Sigmoid colon (tissue), 4 donors: Measurements from ENCODE around the gene PAPOLG.

Experiments
- EP300 ChIP-seq, 4 donors: sonication (generic); formaldehyde crosslinking; IDR thresholded peaks; one replicate each; pipeline ENCODE4 v1.6.1; 2017; ENCODE audit warnings: antibody characterized with exemption in 4 of 4
- POLR2A ChIP-seq, 2 donors: fragments of 450-650 bp; IDR thresholded peaks; one replicate each; pipeline ENCODE4 v1.6.1; 2016; ENCODE audit warnings: antibody characterized with exemption in 2 of 2, mild to moderate bottlenecking in 2 of 2, moderate library complexity in 2 of 2
- TF ChIP-seq, protein P1 (sequence below), 4 experiments: fragments of 450-650 bp in 3 of 4; fragments of 200-600 bp in 1 of 4; IDR thresholded peaks; one replicate each; pipeline ENCODE4 v1.5.1; 2016 to 2019; ENCODE audit warnings: antibody characterized with exemption in 4 of 4, mild to moderate bottlenecking in 3 of 4, moderate library complexity in 2 of 4

DNA sequence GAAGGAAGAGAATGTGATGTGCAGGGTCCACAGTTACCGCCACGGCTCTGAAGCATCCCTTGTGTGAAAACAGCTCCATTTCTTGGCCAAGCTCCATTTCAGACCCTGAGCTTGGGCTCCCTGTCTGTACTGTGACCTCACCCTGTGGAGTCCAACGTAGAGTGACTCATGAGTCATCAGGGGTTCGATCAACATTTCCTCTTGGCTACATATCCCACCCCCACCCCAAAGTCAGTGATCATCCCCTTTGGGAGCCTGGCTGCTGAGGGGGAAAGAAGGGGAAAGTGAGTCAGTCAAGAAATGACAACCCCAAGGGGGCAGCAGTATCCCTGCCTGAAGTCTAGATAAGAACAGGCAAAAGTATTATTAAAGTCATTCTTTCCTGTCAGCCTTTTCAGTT lies 62.2 kb downstream of the PAPOLG start:
- TF ChIP-seq POLR2A (IDR thresholded peaks at IDR 0.05) (no peak), EP300 (IDR thresholded peaks at IDR 0.05) (no peak)
- TF ChIP-seq, protein P1, sequence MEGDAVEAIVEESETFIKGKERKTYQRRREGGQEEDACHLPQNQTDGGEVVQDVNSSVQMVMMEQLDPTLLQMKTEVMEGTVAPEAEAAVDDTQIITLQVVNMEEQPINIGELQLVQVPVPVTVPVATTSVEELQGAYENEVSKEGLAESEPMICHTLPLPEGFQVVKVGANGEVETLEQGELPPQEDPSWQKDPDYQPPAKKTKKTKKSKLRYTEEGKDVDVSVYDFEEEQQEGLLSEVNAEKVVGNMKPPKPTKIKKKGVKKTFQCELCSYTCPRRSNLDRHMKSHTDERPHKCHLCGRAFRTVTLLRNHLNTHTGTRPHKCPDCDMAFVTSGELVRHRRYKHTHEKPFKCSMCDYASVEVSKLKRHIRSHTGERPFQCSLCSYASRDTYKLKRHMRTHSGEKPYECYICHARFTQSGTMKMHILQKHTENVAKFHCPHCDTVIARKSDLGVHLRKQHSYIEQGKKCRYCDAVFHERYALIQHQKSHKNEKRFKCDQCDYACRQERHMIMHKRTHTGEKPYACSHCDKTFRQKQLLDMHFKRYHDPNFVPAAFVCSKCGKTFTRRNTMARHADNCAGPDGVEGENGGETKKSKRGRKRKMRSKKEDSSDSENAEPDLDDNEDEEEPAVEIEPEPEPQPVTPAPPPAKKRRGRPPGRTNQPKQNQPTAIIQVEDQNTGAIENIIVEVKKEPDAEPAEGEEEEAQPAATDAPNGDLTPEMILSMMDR (IDR thresholded peaks at IDR 0.05): no peak
